Measurements from ENCODE around the gene CLDN16. TPM values are rescaled to one million over a fixed set of nuclear protein-coding genes. Genes with fewer than 3 reads are reported as not detected.
A peak's percentile ranks its signal among the peaks of the same experiment; 100 is the strongest.

The CLDN16 gene
- total RNA-seq, 1 experiment from 2014 or later, result not detected

DNA sequence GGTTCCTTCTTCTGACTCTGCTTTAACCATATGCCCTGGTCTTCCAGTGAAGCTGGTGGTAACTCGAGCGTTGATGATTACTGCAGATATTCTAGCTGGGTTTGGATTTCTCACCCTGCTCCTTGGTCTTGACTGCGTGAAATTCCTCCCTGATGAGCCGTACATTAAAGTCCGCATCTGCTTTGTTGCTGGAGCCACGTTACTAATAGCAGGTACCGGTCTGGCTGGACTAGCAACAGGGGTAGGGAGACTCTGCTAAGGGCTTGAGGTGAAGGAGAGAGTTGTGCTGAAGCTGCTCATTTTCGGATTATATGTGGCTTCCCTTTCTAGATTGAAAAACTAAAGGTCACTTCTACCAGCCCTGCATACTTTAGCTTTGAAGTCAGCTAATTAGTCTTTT is 16.8 kb downstream of the CLDN16 start:
- Histone ChIP-seq H3K4me3 (ENCODE audit: low read length) (no peak overlapping the region), H3K4me2 (ENCODE audit: low read depth, low read length, poor library complexity, severe bottlenecking) (no peak overlapping the region), H2AFZ (ENCODE audit: low read length) (no peak overlapping the region), H3K79me2 (ENCODE audit: low read length) (no peaks in the 10 kb centered on the region), H3K9me3 (ENCODE audit: low read length) (peaks cover 7% of the 10 kb centered on the region), H3K9me2 (replicated peaks; ENCODE audit: insufficient read depth, low read length) (no peaks in the 10 kb centered on the region), H3K27ac (ENCODE audit: low read length) (no peak overlapping the region), H3K9ac (ENCODE audit: low read length) (no peak overlapping the region), H3K36me3 (ENCODE audit: insufficient read depth, low read length) (no peaks in the 10 kb centered on the region), H4K20me1 (ENCODE audit: insufficient read depth, low read depth, low read length) (no peaks in the 10 kb centered on the region), H3K4me1 (ENCODE audit: low read length) (no peaks in the 10 kb centered on the region), H3K27me3 (ENCODE audit: low read length) (0 out of 2 replicates have a peak, but pooled peaks cover 2% of the 10 kb centered on the region)
- DNase-seq, result no peak

DNA sequence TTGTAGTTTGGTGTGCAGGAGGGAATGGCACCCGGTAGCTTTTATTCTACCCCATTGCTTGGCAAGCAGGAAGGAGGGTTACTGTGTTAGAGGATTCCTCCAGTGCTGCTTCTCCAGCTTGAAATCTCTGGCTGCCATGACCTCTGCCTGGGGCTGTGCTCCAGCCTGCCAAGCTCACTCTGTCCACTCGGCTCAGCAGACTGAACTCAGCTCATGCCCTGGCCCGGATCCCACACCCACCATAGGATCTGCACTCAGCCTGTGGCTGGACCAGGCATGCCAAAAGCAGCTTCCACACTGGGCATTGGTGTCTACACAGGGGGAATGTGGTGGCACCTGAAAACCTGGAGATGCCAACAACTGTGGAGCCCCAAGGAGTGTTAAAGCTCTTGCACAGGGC is 26.3 kb downstream of the CLDN16 start:
- H3K4me2 ChIP-seq (ENCODE audit: low read depth, low read length, poor library complexity, severe bottlenecking), result no peak overlapping the region
- no peak for DNase-seq
- H3K27me3 ChIP-seq (ENCODE audit: low read length), result no peaks in the 10 kb centered on the region
- no peaks in the 10 kb centered on the region for H3K4me1 ChIP-seq (ENCODE audit: low read length)
- no peak overlapping the region for H3K4me3 ChIP-seq (ENCODE audit: low read length)
- H2AFZ ChIP-seq (ENCODE audit: low read length), result no peak overlapping the region
- H3K27ac ChIP-seq (ENCODE audit: low read length), result no peak overlapping the region
- no peak overlapping the region for H3K9ac ChIP-seq (ENCODE audit: low read length)
- peaks cover 4% of the 10 kb centered on the region for H3K9me3 ChIP-seq (ENCODE audit: low read length)
- no peaks in the 10 kb centered on the region for H4K20me1 ChIP-seq (ENCODE audit: insufficient read depth, low read depth, low read length)
- H3K9me2 ChIP-seq (replicated peaks; ENCODE audit: insufficient read depth, low read length), result no peaks in the 10 kb centered on the region
- H3K36me3 ChIP-seq (ENCODE audit: insufficient read depth, low read length), result no peaks in the 10 kb centered on the region
- H3K79me2 ChIP-seq (ENCODE audit: low read length), result no peaks in the 10 kb centered on the region

DNA sequence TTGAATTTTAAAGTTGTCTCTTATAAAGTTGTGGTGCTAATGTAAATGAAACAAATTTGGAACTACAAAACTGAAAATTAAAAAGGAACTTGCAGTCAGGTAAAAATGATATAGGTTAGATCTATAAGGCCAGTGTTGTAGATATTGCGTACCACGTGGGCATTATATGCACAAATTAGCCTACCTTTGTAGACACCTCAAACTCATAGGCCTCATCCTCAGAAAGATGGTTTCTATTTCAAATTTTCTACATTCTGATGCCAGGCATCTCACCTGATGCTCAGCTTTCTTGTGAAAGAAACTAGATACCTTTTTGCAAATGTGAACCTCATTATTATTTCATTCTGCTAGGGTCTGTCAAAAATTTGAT is 36.1 kb downstream of the CLDN16 start:
- Histone ChIP-seq H3K9me2 (replicated peaks; ENCODE audit: insufficient read depth, low read length) (no peaks in the 10 kb centered on the region), H3K4me3 (ENCODE audit: low read length) (no peak overlapping the region), H3K4me2 (ENCODE audit: low read depth, low read length, poor library complexity, severe bottlenecking) (no peak overlapping the region), H4K20me1 (ENCODE audit: insufficient read depth, low read depth, low read length) (no peaks in the 10 kb centered on the region), H3K9ac (ENCODE audit: low read length) (no peak overlapping the region), H3K27me3 (ENCODE audit: low read length) (no peaks in the 10 kb centered on the region), H3K9me3 (ENCODE audit: low read length) (no peaks in the 10 kb centered on the region), H3K27ac (ENCODE audit: low read length) (no peak overlapping the region), H2AFZ (ENCODE audit: low read length) (no peak overlapping the region), H3K4me1 (ENCODE audit: low read length) (no peaks in the 10 kb centered on the region), H3K79me2 (ENCODE audit: low read length) (no peaks in the 10 kb centered on the region), H3K36me3 (ENCODE audit: insufficient read depth, low read length) (no peaks in the 10 kb centered on the region)
- DNase-seq, result no peak

DNA sequence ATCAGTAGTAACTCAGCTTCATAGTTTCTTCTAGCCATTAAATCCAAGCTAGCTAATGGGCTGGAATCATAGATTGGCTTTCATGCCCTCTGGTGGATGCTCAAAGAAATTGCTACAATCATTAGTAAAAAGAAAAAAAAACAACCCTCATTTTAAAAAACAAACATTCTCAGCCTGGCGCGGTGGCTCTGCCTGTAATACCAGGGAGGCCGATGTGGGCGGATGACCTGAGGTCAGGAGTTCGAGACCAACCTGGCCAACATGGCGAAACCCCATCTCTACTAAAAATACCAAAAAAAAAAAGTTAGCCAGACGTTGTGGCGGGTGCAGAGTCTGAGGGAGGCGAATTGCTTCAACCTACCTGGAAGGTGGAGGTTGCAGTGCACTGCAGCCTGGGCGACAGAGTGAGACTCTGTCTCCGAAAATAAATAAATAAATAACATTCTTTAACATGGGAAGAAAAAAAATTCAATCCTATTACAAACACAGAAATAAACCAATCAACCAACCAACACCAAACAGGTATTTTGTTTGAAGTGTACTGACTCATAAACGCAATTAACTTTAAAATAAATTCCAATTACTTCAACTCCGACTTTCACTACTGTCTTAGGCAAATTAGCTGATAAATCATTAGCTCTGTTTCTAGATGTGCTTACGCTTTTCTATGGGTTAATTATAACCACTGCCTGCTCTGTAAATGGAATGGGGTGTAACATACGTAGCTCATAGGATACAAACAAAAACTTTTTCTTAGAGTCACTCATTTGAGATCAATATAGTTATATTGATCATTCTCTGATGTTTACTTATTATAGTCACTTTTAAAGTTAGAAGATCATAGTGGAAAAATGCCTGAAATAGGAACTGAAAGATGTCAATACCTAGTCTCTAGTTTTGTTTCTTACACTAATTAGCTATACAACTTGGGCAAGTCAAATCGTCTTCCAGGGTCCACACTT is 36.8 kb downstream of the CLDN16 start:
- Histone ChIP-seq H3K9me3 (ENCODE audit: low read length) (no peaks in the 10 kb centered on the region), H3K79me2 (ENCODE audit: low read length) (no peaks in the 10 kb centered on the region), H2AFZ (ENCODE audit: low read length) (no peak overlapping the region; the same call in 1 of the 2 replicates), H3K9me2 (replicated peaks; ENCODE audit: insufficient read depth, low read length) (no peaks in the 10 kb centered on the region), H3K9ac (ENCODE audit: low read length) (no peak overlapping the region), H3K36me3 (ENCODE audit: insufficient read depth, low read length) (no peaks in the 10 kb centered on the region), H3K27ac (ENCODE audit: low read length) (no peak overlapping the region), H4K20me1 (ENCODE audit: insufficient read depth, low read depth, low read length) (no peaks in the 10 kb centered on the region), H3K4me2 (ENCODE audit: low read depth, low read length, poor library complexity, severe bottlenecking) (no peak overlapping the region), H3K27me3 (ENCODE audit: low read length) (no peaks in the 10 kb centered on the region), H3K4me3 (ENCODE audit: low read length) (no peak overlapping the region), H3K4me1 (ENCODE audit: low read length) (no peaks in the 10 kb centered on the region)
- peak; percentile 78 for DNase-seq

DNA sequence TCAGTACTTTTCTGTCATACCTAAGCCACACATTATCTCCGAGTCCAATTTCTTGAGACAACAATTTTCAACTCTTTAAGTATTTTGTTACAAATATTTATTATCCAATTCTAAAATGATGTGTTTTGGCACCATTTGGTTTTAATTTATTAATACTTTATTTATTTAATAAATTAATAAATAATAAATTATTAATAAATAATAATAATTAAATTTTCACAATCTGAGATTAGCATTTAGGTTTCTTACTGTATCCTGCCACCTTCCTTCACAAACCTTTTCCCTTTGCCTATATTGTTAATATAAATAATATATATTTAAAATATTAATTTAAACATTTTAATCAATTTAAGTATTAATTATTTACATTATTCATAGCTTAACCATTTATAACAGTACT is 37.9 kb downstream of the CLDN16 start:
- Histone ChIP-seq H3K4me1 (ENCODE audit: low read length) (no peaks in the 10 kb centered on the region), H3K4me3 (ENCODE audit: low read length) (no peak overlapping the region), H3K4me2 (ENCODE audit: low read depth, low read length, poor library complexity, severe bottlenecking) (no peak overlapping the region), H4K20me1 (ENCODE audit: insufficient read depth, low read depth, low read length) (no peaks in the 10 kb centered on the region), H3K27me3 (ENCODE audit: low read length) (no peaks in the 10 kb centered on the region), H3K9ac (ENCODE audit: low read length) (no peak overlapping the region), H3K36me3 (ENCODE audit: insufficient read depth, low read length) (no peaks in the 10 kb centered on the region), H3K79me2 (ENCODE audit: low read length) (no peaks in the 10 kb centered on the region), H3K27ac (ENCODE audit: low read length) (no peak overlapping the region), H3K9me3 (ENCODE audit: low read length) (no peaks in the 10 kb centered on the region), H3K9me2 (replicated peaks; ENCODE audit: insufficient read depth, low read length) (no peaks in the 10 kb centered on the region), H2AFZ (ENCODE audit: low read length) (no peak overlapping the region)
- DNase-seq, result no peak

DNA sequence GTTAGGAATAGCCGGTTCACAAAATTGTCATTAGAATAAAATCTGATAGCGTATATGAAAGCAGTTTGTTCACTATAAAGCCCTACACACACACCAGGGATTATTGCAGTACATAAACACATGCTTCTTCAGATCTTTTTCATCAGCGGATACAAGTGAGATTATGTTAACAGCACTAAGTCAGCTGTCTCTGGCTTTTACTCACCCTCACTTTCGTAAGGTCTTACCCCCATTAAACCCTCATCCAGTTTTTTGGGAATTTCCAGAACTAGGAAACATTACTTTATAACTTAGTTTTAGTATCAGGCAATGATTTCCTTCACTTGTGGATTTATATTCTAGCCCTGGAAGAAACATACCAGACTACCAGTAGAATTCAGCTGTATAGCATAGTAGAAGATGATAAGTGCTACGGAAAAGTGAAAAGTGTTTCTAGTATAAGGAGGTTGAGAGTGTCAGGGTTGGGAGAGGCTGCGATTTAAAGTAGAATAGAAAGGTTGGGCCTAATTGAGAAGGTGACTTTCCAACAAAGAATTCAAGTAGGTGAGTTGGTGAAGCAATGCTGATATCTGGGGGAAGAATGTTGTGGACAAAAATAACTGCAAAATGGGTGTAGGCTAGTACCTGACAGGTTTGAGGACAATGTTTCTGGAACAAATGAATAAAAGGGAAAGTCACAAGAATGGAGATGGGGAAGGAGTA is 39.0 kb downstream of the CLDN16 start:
- Histone ChIP-seq H3K4me1 (ENCODE audit: low read length) (no peaks in the 10 kb centered on the region), H3K4me2 (ENCODE audit: low read depth, low read length, poor library complexity, severe bottlenecking) (no peak overlapping the region), H3K9me3 (ENCODE audit: low read length) (no peaks in the 10 kb centered on the region), H3K9me2 (replicated peaks; ENCODE audit: insufficient read depth, low read length) (no peaks in the 10 kb centered on the region), H3K4me3 (ENCODE audit: low read length) (no peak overlapping the region), H3K79me2 (ENCODE audit: low read length) (no peaks in the 10 kb centered on the region), H3K27ac (ENCODE audit: low read length) (no peak overlapping the region), H2AFZ (ENCODE audit: low read length) (peak overlapping the region; percentile 11; the same call in 1 of the 2 replicates), H3K36me3 (ENCODE audit: insufficient read depth, low read length) (no peaks in the 10 kb centered on the region), H3K27me3 (ENCODE audit: low read length) (no peaks in the 10 kb centered on the region), H3K9ac (ENCODE audit: low read length) (no peak overlapping the region), H4K20me1 (ENCODE audit: insufficient read depth, low read depth, low read length) (no peaks in the 10 kb centered on the region)
- no peak for DNase-seq

DNA sequence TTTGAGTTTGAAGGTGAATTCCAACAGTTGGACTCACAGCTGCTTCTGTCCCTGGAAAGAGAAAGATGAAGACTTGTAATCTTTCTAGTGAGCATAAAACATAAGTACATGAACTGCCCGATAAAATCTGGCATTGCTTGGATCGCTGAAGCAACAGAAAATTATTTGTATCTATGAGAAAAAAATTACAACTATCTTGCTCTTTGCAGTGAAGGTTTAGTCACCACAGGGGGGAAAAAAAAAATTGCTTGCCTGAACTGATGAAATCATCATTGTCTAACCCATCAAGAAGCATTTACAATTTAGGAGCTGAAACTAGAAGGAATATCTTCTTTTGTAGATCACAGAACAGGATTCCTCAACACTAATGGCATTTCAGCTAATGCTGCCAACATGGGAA is 41.7 kb downstream of the CLDN16 start:
- Histone ChIP-seq H2AFZ (ENCODE audit: low read length) (no peak overlapping the region), H3K36me3 (ENCODE audit: insufficient read depth, low read length) (no peaks in the 10 kb centered on the region), H4K20me1 (ENCODE audit: insufficient read depth, low read depth, low read length) (no peaks in the 10 kb centered on the region), H3K4me2 (ENCODE audit: low read depth, low read length, poor library complexity, severe bottlenecking) (no peak overlapping the region), H3K4me1 (ENCODE audit: low read length) (no peaks in the 10 kb centered on the region), H3K9ac (ENCODE audit: low read length) (no peak overlapping the region), H3K79me2 (ENCODE audit: low read length) (no peaks in the 10 kb centered on the region), H3K4me3 (ENCODE audit: low read length) (no peak overlapping the region), H3K9me2 (replicated peaks; ENCODE audit: insufficient read depth, low read length) (no peaks in the 10 kb centered on the region), H3K9me3 (ENCODE audit: low read length) (peaks cover 10% of the 10 kb centered on the region), H3K27me3 (ENCODE audit: low read length) (no peaks in the 10 kb centered on the region), H3K27ac (ENCODE audit: low read length) (no peak overlapping the region)
- DNase-seq, result no peak

DNA sequence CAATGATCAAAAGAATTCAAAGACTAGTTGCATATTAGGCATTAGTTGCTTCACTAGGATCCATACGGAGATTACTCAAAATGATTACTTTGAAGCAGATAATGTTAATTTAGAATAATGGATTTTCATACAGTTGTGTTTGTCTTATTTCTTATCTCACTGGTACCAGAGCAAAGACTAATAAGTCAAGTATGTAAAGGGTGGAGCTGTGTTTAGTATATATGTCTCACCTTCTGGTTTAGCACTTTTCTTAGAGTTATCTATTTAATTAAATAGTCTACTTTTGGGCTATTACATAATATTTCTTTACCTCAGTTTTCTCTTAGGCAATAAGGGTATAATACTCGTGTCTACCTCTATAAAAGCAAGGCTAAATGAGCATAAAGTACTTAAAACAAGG is 42.9 kb downstream of the CLDN16 start:
- no peaks in the 10 kb centered on the region for H3K79me2 ChIP-seq (ENCODE audit: low read length)
- no peaks in the 10 kb centered on the region for H3K27me3 ChIP-seq (ENCODE audit: low read length)
- H3K4me1 ChIP-seq (ENCODE audit: low read length), result no peaks in the 10 kb centered on the region
- no peaks in the 10 kb centered on the region for H3K36me3 ChIP-seq (ENCODE audit: insufficient read depth, low read length)
- no peaks in the 10 kb centered on the region for H3K9me2 ChIP-seq (replicated peaks; ENCODE audit: insufficient read depth, low read length)
- H3K4me3 ChIP-seq (ENCODE audit: low read length), result no peak overlapping the region
- no peak overlapping the region for H2AFZ ChIP-seq (ENCODE audit: low read length)
- no peaks in the 10 kb centered on the region for H4K20me1 ChIP-seq (ENCODE audit: insufficient read depth, low read depth, low read length)
- no peak for DNase-seq
- H3K27ac ChIP-seq (ENCODE audit: low read length), result no peak overlapping the region
- peaks cover 10% of the 10 kb centered on the region for H3K9me3 ChIP-seq (ENCODE audit: low read length)
- no peak overlapping the region for H3K4me2 ChIP-seq (ENCODE audit: low read depth, low read length, poor library complexity, severe bottlenecking)
- H3K9ac ChIP-seq (ENCODE audit: low read length), result no peak overlapping the region

All from Karpas-422 (cell line).